H1 (cell line): ENCODE results near the gene DAND5. TPM values are rescaled to one million over a fixed set of nuclear protein-coding genes. Genes with fewer than 3 reads are reported as not detected.
A peak's percentile ranks its signal among the peaks of the same experiment; 100 is the strongest.

ENCODE experiments used
- CBX8 ChIP-seq: fragments of 300-800, 300-1000 bp; sonication (generic); IDR thresholded peaks from 2 replicates; pipeline ENCODE4 v1.7.1; 2016; ENCODE audit warnings: low read depth, low read length, borderline replicate concordance
- EP300 ChIP-seq, 2 experiments: IDR thresholded peaks; 1 replicate in 1 of 2; 2 replicates in 1 of 2; pipeline ENCODE4 v1.6.1; 2011 to 2012; ENCODE audit warnings: low read depth in 2 of 2, low read length in 2 of 2, mild to moderate bottlenecking in 2 of 2, borderline replicate concordance in 1 of 2, inconsistent platforms in 1 of 2, moderate library complexity in 1 of 2
- EZH2 ChIP-seq: fragments of 200-600 bp; sonication (generic); IDR thresholded peaks from 2 replicates; pipeline ENCODE4 v1.7.1; 2012; ENCODE audit warnings: low read depth, mild to moderate bottlenecking, moderate library complexity, low read length, inconsistent platforms; ENCODE audit not compliant: severe bottlenecking
- MAX ChIP-seq: IDR thresholded peaks from 2 replicates; pipeline ENCODE4 v1.6.1; 2012; ENCODE audit warnings: inconsistent platforms
- SUZ12 ChIP-seq: fragments of 200-600 bp; sonication (generic); IDR thresholded peaks from 2 replicates; pipeline ENCODE4 v1.6.1; 2012; ENCODE audit warnings: mild to moderate bottlenecking, inconsistent platforms, low read length, moderate library complexity, mixed read lengths
- polyA plus RNA-seq, 7 experiments: library from polyadenylated mRNA; depleted of rRNA in 3 of 7; stranded (reverse) in 5 of 7; unstranded in 2 of 7; fragments of >200 nt in 5 of 7; fragments of 200-250 nt in 2 of 7; gene quantifications; 1 replicate in 5 of 7; 2 replicates in 1 of 7; 4 replicates in 1 of 7; pipeline versions ENCODE4 v1.2.1 to v1.2.3, GENCODE V29; 2011 to 2013; ENCODE audit warnings: missing spikeins in 2 of 7, mixed read lengths in 2 of 7
- total RNA-seq: library from RNA; stranded (reverse); fragmentation: NEBNext Ultra II Directional; extraction: Animal tissue kit (Norgen Biotek cat#: 25700); gene quantifications from 2 replicates; pipeline ENCODE4 v1.2.1, GENCODE V29; 2021

DAND5 gene
- total and polyA plus RNA-seq, 2 of the 8 experiments (the other 6 are each of a cell fraction or from before 2014, with no cell fraction given), result 0.14 to 0.17 TPM

DNA sequence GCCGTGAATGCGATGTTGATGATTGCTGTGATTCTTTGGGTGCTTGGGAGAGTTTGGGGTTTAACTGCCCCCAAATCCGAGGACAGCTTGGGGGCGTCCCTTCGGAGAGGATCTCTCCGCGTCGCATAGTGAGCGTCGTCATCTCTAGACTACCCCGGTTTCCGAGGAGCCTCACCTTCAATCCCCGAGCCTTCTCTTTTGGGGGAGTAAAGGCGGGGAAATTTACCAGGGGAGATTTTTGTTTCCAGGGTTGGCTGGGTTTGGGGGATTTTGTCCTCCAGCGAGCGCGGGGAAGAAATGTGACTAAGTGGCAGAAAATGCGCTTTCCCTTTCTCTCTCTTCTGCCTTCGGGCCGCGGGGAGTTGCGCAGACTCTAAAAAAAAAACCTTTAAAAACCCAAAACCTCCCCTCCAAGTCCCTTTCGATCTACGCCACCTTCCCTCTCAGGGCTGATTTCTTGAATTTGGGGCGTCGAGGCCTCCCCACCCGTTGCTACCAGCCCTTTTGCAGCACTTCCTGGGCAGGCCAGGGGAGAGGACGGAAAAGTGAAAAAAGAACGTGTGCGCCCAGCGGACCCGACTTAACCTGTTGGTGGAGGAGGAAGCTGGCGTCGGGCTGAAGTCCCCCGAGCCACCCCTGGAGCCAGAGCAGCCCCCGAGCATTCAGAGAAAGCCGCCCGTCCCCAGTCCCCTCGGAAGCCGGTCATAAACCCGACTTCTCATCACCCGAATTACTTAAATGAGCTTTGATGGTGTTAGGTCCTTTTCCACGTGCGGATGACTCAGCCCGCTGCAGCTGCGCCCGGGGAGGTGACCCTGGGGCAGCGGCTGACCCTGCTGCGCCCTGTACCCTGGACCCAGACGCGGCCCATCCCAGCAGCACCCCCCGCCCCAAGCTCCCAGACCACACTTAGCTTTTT is 43.6 kb downstream of the DAND5 start (continued):
- TF ChIP-seq EZH2 (peak; percentile 92), EP300 (IDR thresholded peaks at IDR 0.05; ENCODE audit: borderline replicate concordance in 1 of 2, low read depth in 2 of 2, low read length in 2 of 2) (no peak), CBX8 (peak; percentile 60), MAX (0 out of 2 replicates have a peak, but pooled peaks have one; percentile 54), SUZ12 (peak; percentile 91)
